H9 (cell line): Measurements from ENCODE around the gene C19orf44. TPM values are rescaled to one million over a fixed set of nuclear protein-coding genes. Genes with fewer than 3 reads are reported as not detected.

Experiments used
- DNase-seq: peaks from one replicate; pipeline ENCODE4 v3.0.0-alpha.2; 2017
- H2AFZ ChIP-seq: one replicate; pipeline ENCODE4 v1.6.1; 2013; ENCODE audit warnings: mild to moderate bottlenecking, low read length, control low read depth, moderate library complexity
- H2AK5ac ChIP-seq: 2 replicates; pipeline ENCODE4 v1.6.1; 2013; ENCODE audit warnings: low read length, control low read depth, mixed read lengths; ENCODE audit not compliant: insufficient read length
- H2BK120ac ChIP-seq: one replicate; pipeline ENCODE4 v1.6.1; 2013; ENCODE audit warnings: low read depth, mild to moderate bottlenecking, low read length, control low read depth, inconsistent platforms; ENCODE audit not compliant: poor library complexity, severe bottlenecking
- H2BK12ac ChIP-seq: 2 replicates; pipeline ENCODE4 v1.6.1; 2013; ENCODE audit warnings: low read length, control low read depth, mixed read lengths, low read depth; ENCODE audit not compliant: insufficient read length
- H2BK15ac ChIP-seq: 2 replicates; pipeline ENCODE4 v1.6.1; 2013; ENCODE audit warnings: low read depth, low read length, control low read depth
- H2BK20ac ChIP-seq: one replicate; pipeline ENCODE4 v1.6.1; 2013; ENCODE audit warnings: low read depth, mild to moderate bottlenecking, low read length, control low read depth, inconsistent platforms; ENCODE audit not compliant: poor library complexity, severe bottlenecking
- H2BK5ac ChIP-seq: 2 replicates; pipeline ENCODE4 v1.6.1; 2013; ENCODE audit warnings: low read length, control low read depth, mixed read lengths; ENCODE audit not compliant: insufficient read length
- H3K14ac ChIP-seq: 2 replicates; pipeline ENCODE4 v1.6.1; 2013; ENCODE audit warnings: low read length, control low read depth; ENCODE audit not compliant: insufficient read depth
- H3K18ac ChIP-seq: 2 replicates; pipeline ENCODE4 v1.6.1; 2013; ENCODE audit warnings: low read depth, mild to moderate bottlenecking, mixed read lengths, low read length, control low read depth; ENCODE audit not compliant: insufficient read length
- H3K23ac ChIP-seq: 2 replicates; pipeline ENCODE4 v1.6.1; 2013; ENCODE audit warnings: low read length, control low read depth, mixed read lengths, low read depth; ENCODE audit not compliant: insufficient read length
- H3K23me2 ChIP-seq: 2 replicates; pipeline ENCODE4 v1.6.1; 2013; ENCODE audit warnings: low read depth, mild to moderate bottlenecking, mixed read lengths, low read length, control low read depth; ENCODE audit not compliant: insufficient read length, poor library complexity, severe bottlenecking
- H3K27ac ChIP-seq: 2 replicates; pipeline ENCODE4 v1.5.1; 2013; ENCODE audit warnings: low read length, control low read depth, mixed read lengths, low read depth; ENCODE audit not compliant: insufficient read length
- H3K27me3 ChIP-seq: 2 replicates; pipeline ENCODE4 v1.6.1; 2013; ENCODE audit warnings: low read length, control low read depth, inconsistent platforms; ENCODE audit not compliant: insufficient read depth
- H3K4ac ChIP-seq: 2 replicates; pipeline ENCODE4 v1.6.1; 2013; ENCODE audit warnings: low read depth, mild to moderate bottlenecking, control low read depth, inconsistent platforms, low read length, moderate library complexity
- H3K4me1 ChIP-seq: 2 replicates; pipeline ENCODE4 v1.6.1; 2013; ENCODE audit warnings: low read length, control low read depth, inconsistent platforms; ENCODE audit not compliant: insufficient read depth
- H3K4me2 ChIP-seq: 2 replicates; pipeline ENCODE4 v1.6.1; 2013; ENCODE audit warnings: low read length, control low read depth, mixed read lengths; ENCODE audit not compliant: insufficient read length, insufficient read depth
- H3K56ac ChIP-seq: 2 replicates; pipeline ENCODE4 v1.6.1; 2013; ENCODE audit warnings: low read depth, mild to moderate bottlenecking, mixed read lengths, low read length, control low read depth; ENCODE audit not compliant: insufficient read length
- H3K79me1 ChIP-seq: 2 replicates; pipeline ENCODE4 v1.6.1; 2013; ENCODE audit warnings: low read depth, mild to moderate bottlenecking, moderate library complexity, low read length, control low read depth, inconsistent platforms; ENCODE audit not compliant: insufficient read depth, poor library complexity, severe bottlenecking
- H3K79me2 ChIP-seq: 2 replicates; pipeline ENCODE4 v1.6.1; 2013; ENCODE audit warnings: low read length, control low read depth, inconsistent platforms; ENCODE audit not compliant: insufficient read depth
- H3K9ac ChIP-seq: 2 replicates; pipeline ENCODE4 v1.6.1; 2013; ENCODE audit warnings: low read length, control low read depth, mixed read lengths; ENCODE audit not compliant: insufficient read length; ENCODE audit errors: extremely low read depth
- H3K9me3 ChIP-seq: one replicate; pipeline ENCODE4 v1.6.1; 2013; ENCODE audit warnings: low read depth, low read length, inconsistent platforms; ENCODE audit not compliant: control insufficient read depth
- H3T11ph ChIP-seq: one replicate; pipeline ENCODE4 v1.6.1; 2013; ENCODE audit warnings: mild to moderate bottlenecking, low read length, control low read depth, inconsistent platforms
- H4K20me1 ChIP-seq: one replicate; pipeline ENCODE4 v1.6.1; 2013; ENCODE audit not compliant: control insufficient read depth, insufficient read length, insufficient read depth
- H4K5ac ChIP-seq: 2 replicates; pipeline ENCODE4 v1.6.1; 2013; ENCODE audit warnings: low read depth, mild to moderate bottlenecking, mixed read lengths, low read length, control low read depth; ENCODE audit not compliant: insufficient read length
- H4K8ac ChIP-seq: replicated peaks from 2 replicates; pipeline ENCODE4 v1.6.1; 2013; ENCODE audit warnings: low read length, control low read depth, mixed read lengths, low read depth; ENCODE audit not compliant: insufficient read length
- H4K91ac ChIP-seq: 2 replicates; pipeline ENCODE4 v1.6.1; 2013; ENCODE audit warnings: low read depth, mild to moderate bottlenecking, moderate library complexity, mixed read lengths, low read length, control low read depth; ENCODE audit not compliant: insufficient read length
- H3K27ac Mint-ChIP-seq, 3 experiments: 2 replicates in 2 of 3; 3 replicates in 1 of 3; pipeline ENCODE4 v1.8.0; 2020 to 2021; ENCODE audit warnings: mixed read lengths in 3 of 3, mild to moderate bottlenecking in 1 of 3, moderate library complexity in 1 of 3
- H3K27me3 Mint-ChIP-seq: 2 replicates; pipeline ENCODE4 v1.8.0; 2021; ENCODE audit warnings: low read depth, mild to moderate bottlenecking, moderate library complexity, mixed read lengths
- H3K36me3 Mint-ChIP-seq, 3 experiments: 2 replicates in 2 of 3; 3 replicates in 1 of 3; pipeline ENCODE4 v1.8.0; 2020 to 2021; ENCODE audit warnings: low read depth in 3 of 3, mixed read lengths in 3 of 3; ENCODE audit not compliant: insufficient read depth in 1 of 3
- H3K4me1 Mint-ChIP-seq, 2 experiments: 2 replicates each; pipeline ENCODE4 v1.8.0; 2020; ENCODE audit warnings: mixed read lengths in 2 of 2
- H3K4me3 Mint-ChIP-seq, 2 experiments: 2 replicates in 1 of 2; 3 replicates in 1 of 2; pipeline ENCODE4 v1.8.0; 2020 to 2021; ENCODE audit warnings: mild to moderate bottlenecking in 2 of 2, mixed read lengths in 2 of 2, moderate library complexity in 1 of 2
- H3K9me3 Mint-ChIP-seq, 2 experiments: 2 replicates in 1 of 2; 3 replicates in 1 of 2; pipeline ENCODE4 v1.8.0; 2020; ENCODE audit warnings: mild to moderate bottlenecking in 2 of 2, mixed read lengths in 2 of 2, moderate library complexity in 1 of 2
- WGBS: extraction: QIAGEN DNeasy Blood & Tissue Kit; methylation state at CpG from one replicate; pipeline ENCODE4 v1.1.7; 2013; ENCODE audit warnings: missing lambda C conversion rate, low lambda C conversion rate, mixed read lengths; ENCODE audit not compliant: insufficient read length; ENCODE audit errors: extremely low coverage; 5-methylcytosine and 5-hydroxymethylcytosine counted together
- total RNA-seq: library from RNA; stranded (reverse); gene quantifications from 2 replicates; pipeline ENCODE4 v1.2.1, GENCODE V29; 2021
- TF ChIP-seq, protein P1 (sequence below): fragments of 200-600 bp; sonication (generic); conservative IDR thresholded peaks from 3 replicates; pipeline ENCODE4 v1.8.0; 2021; ENCODE audit warnings: antibody characterized with exemption, mild to moderate bottlenecking

Gene C19orf44
- total RNA-seq, 1 experiment from 2014 or later = 6.4 TPM

DNA sequence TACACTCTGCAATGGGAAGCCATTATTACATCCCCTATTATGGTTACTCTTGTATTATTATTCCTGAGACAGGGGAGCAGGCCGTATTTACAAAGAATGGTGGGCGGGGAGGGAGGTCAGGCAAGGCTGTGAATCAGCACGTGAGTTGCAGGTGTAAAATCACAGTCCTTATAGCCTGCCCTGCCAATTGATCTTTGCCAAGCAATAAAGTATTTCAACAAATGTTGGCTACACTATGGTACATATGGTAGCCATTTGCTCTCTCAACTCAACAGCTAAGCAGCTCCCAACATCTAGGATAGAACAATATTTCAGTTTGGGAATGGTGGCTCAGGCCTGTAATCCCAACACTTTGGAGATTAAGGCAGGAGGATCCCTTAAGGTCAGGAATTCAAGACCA is 36.5 kb upstream of the C19orf44 start:
- TF ChIP-seq, protein P1, sequence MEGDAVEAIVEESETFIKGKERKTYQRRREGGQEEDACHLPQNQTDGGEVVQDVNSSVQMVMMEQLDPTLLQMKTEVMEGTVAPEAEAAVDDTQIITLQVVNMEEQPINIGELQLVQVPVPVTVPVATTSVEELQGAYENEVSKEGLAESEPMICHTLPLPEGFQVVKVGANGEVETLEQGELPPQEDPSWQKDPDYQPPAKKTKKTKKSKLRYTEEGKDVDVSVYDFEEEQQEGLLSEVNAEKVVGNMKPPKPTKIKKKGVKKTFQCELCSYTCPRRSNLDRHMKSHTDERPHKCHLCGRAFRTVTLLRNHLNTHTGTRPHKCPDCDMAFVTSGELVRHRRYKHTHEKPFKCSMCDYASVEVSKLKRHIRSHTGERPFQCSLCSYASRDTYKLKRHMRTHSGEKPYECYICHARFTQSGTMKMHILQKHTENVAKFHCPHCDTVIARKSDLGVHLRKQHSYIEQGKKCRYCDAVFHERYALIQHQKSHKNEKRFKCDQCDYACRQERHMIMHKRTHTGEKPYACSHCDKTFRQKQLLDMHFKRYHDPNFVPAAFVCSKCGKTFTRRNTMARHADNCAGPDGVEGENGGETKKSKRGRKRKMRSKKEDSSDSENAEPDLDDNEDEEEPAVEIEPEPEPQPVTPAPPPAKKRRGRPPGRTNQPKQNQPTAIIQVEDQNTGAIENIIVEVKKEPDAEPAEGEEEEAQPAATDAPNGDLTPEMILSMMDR = no peak
- WGBS = no CpG with 5 or more reads among the region's 3 CpGs
- no peaks in the 10 kb centered on the region for H3K9me3 Mint-ChIP-seq
- Histone ChIP-seq H2BK12ac (no peak overlapping the region), H3K18ac (no peak overlapping the region), H3K9ac (no peak overlapping the region), H3K79me1 (no peaks in the 10 kb centered on the region), H2BK120ac (no peak overlapping the region), H4K5ac (no peak overlapping the region), H4K8ac (no peak overlapping the region), H4K20me1 (peaks cover 2% of the 10 kb centered on the region), H2BK5ac (no peak overlapping the region), H3K79me2 (peaks cover 36% of the 10 kb centered on the region; the same call in 1 of the 2 replicates), H2AK5ac (no peak overlapping the region), H3K4me1 (peaks cover 12% of the 10 kb centered on the region; the same call in 1 of the 2 replicates), H3T11ph (no peak overlapping the region), H3K27ac (no peak overlapping the region), H4K91ac (no peak overlapping the region), H3K27me3 (no peaks in the 10 kb centered on the region), H3K4me2 (no peak overlapping the region), H2AFZ (no peak overlapping the region), H3K56ac (no peak overlapping the region), H2BK20ac (no peak overlapping the region), H3K23ac (no peak overlapping the region), H3K9me3 (no peaks in the 10 kb centered on the region), H2BK15ac (no peak overlapping the region), H3K23me2 (no peaks in the 10 kb centered on the region), H3K4ac (no peak overlapping the region), H3K14ac (no peak overlapping the region)
- no peak overlapping the region for H3K27ac Mint-ChIP-seq
- no peaks in the 10 kb centered on the region; a peak in 2 of 7 replicates for H3K36me3 Mint-ChIP-seq
- no peak overlapping the region; a peak in 1 of 5 replicates for H3K4me3 Mint-ChIP-seq
- no peak for DNase-seq
- H3K27me3 Mint-ChIP-seq = no peaks in the 10 kb centered on the region
- peaks cover 34 to 46% of the 10 kb centered on the region in 2 experiments for H3K4me1 Mint-ChIP-seq
